22Rv1 (cell line): ENCODE measurements around the gene TAF1A.

Source experiments
- H3K27ac ChIP-seq: fragments of 450-650 bp; 2 replicates; pipeline ENCODE4 v1.5.1; 2017
- CTCF ChIP-seq: fragments of 450-650 bp; IDR thresholded peaks from 2 replicates; pipeline ENCODE4 v1.5.1; 2017; ENCODE audit warnings: mild to moderate bottlenecking
- ZFX ChIP-seq: fragments of 450-650 bp; IDR thresholded peaks from 2 replicates; pipeline ENCODE4 v1.6.1; 2017; ENCODE audit warnings: antibody characterized with exemption, borderline replicate concordance

Gene TAF1A

GRCh38 chr1:222570837-222571236, 18.9 kb downstream of the TAF1A start:
- no peak for TF ChIP-seq ZFX
- no peak for TF ChIP-seq CTCF
- no peak overlapping the region for H3K27ac ChIP-seq

- no peak for TF ChIP-seq ZFX
- no peak for TF ChIP-seq CTCF
- H3K27ac ChIP-seq, result no peak overlapping the region
These were observed 28.1 kb downstream of the TAF1A start for GRCh38 chr1:222561656-222562055.

- TF ChIP-seq CTCF (no peak), ZFX (no peak)
These were observed 32.2 kb downstream of the TAF1A start for GRCh38 chr1:222557574-222557973.

GRCh38 chr1:222557148-222557547, 32.6 kb downstream of the TAF1A start:
- no peak overlapping the region for H3K27ac ChIP-seq
- no peak for TF ChIP-seq CTCF
- no peak for TF ChIP-seq ZFX

More at GRCh38 chr1:222557574-222557973, 32.2 kb downstream of the TAF1A start:
- no peak overlapping the region for H3K27ac ChIP-seq

- no peak for TF ChIP-seq ZFX
- TF ChIP-seq CTCF, result no peak
- H3K27ac ChIP-seq, result no peak overlapping the region
These were observed 33.6 kb downstream of the TAF1A start for GRCh38 chr1:222555992-222556615.

GRCh38 chr1:222554177-222554576, 35.6 kb downstream of the TAF1A start:
- H3K27ac ChIP-seq, result no peak overlapping the region
- TF ChIP-seq CTCF (no peak), ZFX (no peak)

- H3K27ac ChIP-seq, result no peak overlapping the region
- TF ChIP-seq ZFX (no peak), CTCF (no peak)
These were observed 36.9 kb downstream of the TAF1A start for GRCh38 chr1:222552882-222553281.
